Measurements from ENCODE around the gene LRRC7. TPM values are rescaled to one million over a fixed set of nuclear protein-coding genes. Genes with fewer than 3 reads are reported as not detected.

LRRC7 gene
- total RNA-seq, 1 donor from 2014 or later = 0.94 TPM

GRCh38 chr1:69824932-69825331, 257.2 kb downstream of the LRRC7 start:
- Mint-ChIP-seq H3K9me3 (ENCODE audit: unreplicated experiment) (no peaks in the 10 kb centered on the region), H3K36me3 (ENCODE audit: unreplicated experiment) (no peaks in the 10 kb centered on the region), H3K4me1 (ENCODE audit: unreplicated experiment) (no peaks in the 10 kb centered on the region), H3K4me3 (ENCODE audit: unreplicated experiment) (no peak overlapping the region), H3K27me3 (ENCODE audit: unreplicated experiment) (peaks cover 8% of the 10 kb centered on the region), H3K27ac (ENCODE audit: unreplicated experiment) (no peak overlapping the region)
- no peak for DNase-seq (ENCODE audit: extremely low spot score, unreplicated experiment)
- no peak for TF ChIP-seq CTCF (IDR thresholded peaks at IDR 0.05)

GRCh38 chr1:69827732-69828131, 260.0 kb downstream of the LRRC7 start:
- H3K36me3 Mint-ChIP-seq (ENCODE audit: unreplicated experiment) = no peaks in the 10 kb centered on the region
- TF ChIP-seq CTCF (IDR thresholded peaks at IDR 0.05) = no peak
- DNase-seq (ENCODE audit: extremely low spot score, unreplicated experiment) = no peak
- H3K27me3 Mint-ChIP-seq (ENCODE audit: unreplicated experiment) = peaks cover 11% of the 10 kb centered on the region
- no peak overlapping the region for H3K4me3 Mint-ChIP-seq (ENCODE audit: unreplicated experiment)
- H3K27ac Mint-ChIP-seq (ENCODE audit: unreplicated experiment) = no peak overlapping the region
- no peaks in the 10 kb centered on the region for H3K4me1 Mint-ChIP-seq (ENCODE audit: unreplicated experiment)
- H3K9me3 Mint-ChIP-seq (ENCODE audit: unreplicated experiment) = no peaks in the 10 kb centered on the region

DNA sequence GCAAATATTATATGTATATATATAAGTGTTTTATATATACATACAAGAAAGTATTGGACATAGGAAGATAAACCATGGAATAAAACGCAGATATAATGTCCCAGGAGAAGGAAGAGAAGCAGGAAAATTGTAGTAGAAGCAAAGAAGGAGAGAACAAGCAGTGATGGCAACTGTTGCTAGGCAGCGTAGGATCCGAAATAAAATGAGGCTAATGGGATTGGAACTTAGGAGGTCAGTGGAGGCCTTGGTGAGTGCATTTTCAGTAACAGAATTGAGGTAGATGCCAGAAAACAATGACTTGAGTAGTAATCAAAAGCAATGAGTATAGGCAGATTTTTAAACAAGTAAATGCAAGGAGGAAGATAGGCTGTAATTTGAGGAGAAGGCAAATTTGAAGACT, 265.8 kb downstream of the LRRC7 start:
- H3K4me3 Mint-ChIP-seq (ENCODE audit: unreplicated experiment) = no peak overlapping the region

GRCh38 chr1:69834336-69834735, 266.6 kb downstream of the LRRC7 start:
- TF ChIP-seq CTCF (IDR thresholded peaks at IDR 0.05) = no peak
- H3K27ac Mint-ChIP-seq (ENCODE audit: unreplicated experiment) = no peak overlapping the region
- H3K36me3 Mint-ChIP-seq (ENCODE audit: unreplicated experiment) = no peaks in the 10 kb centered on the region
- no peak overlapping the region for H3K4me3 Mint-ChIP-seq (ENCODE audit: unreplicated experiment)
- H3K4me1 Mint-ChIP-seq (ENCODE audit: unreplicated experiment) = peaks cover 15% of the 10 kb centered on the region
- no peak for DNase-seq (ENCODE audit: extremely low spot score, unreplicated experiment)
- H3K9me3 Mint-ChIP-seq (ENCODE audit: unreplicated experiment) = no peaks in the 10 kb centered on the region
- peaks cover 3% of the 10 kb centered on the region for H3K27me3 Mint-ChIP-seq (ENCODE audit: unreplicated experiment)

More for the DNA sequence above, 265.8 kb downstream of the LRRC7 start:
- no peak overlapping the region for H3K27ac Mint-ChIP-seq (ENCODE audit: unreplicated experiment)
- H3K36me3 Mint-ChIP-seq (ENCODE audit: unreplicated experiment) = no peaks in the 10 kb centered on the region
- H3K9me3 Mint-ChIP-seq (ENCODE audit: unreplicated experiment) = no peaks in the 10 kb centered on the region
- peaks cover 15% of the 10 kb centered on the region for H3K4me1 Mint-ChIP-seq (ENCODE audit: unreplicated experiment)
- DNase-seq (ENCODE audit: extremely low spot score, unreplicated experiment) = no peak
- peaks cover 3% of the 10 kb centered on the region for H3K27me3 Mint-ChIP-seq (ENCODE audit: unreplicated experiment)
- TF ChIP-seq CTCF (IDR thresholded peaks at IDR 0.05) = no peak

DNA sequence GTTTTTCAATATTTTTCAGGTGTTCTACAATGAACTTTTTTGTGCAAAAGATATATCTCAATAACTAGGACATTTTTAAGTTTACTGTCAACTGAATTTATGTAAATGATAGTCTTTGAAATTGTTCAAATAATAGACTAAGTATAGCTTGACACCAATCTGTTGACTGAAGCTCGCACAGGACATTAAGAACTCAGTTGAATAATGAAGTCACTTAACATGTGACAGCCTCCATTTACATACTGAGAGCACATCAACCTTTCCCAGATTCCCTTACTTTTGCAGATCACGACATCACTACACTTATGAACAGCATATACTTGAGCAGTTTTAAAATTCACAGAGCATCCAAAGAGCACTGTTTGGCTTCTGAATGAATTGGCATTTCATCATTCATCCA, 268.2 kb downstream of the LRRC7 start:
- no peaks in the 10 kb centered on the region for H3K9me3 Mint-ChIP-seq (ENCODE audit: unreplicated experiment)
- TF ChIP-seq CTCF (IDR thresholded peaks at IDR 0.05) = no peak
- no peak for DNase-seq (ENCODE audit: extremely low spot score, unreplicated experiment)
- H3K27ac Mint-ChIP-seq (ENCODE audit: unreplicated experiment) = no peak overlapping the region
- H3K36me3 Mint-ChIP-seq (ENCODE audit: unreplicated experiment) = no peaks in the 10 kb centered on the region
- H3K4me3 Mint-ChIP-seq (ENCODE audit: unreplicated experiment) = no peak overlapping the region
- peaks cover 15% of the 10 kb centered on the region for H3K4me1 Mint-ChIP-seq (ENCODE audit: unreplicated experiment)
- H3K27me3 Mint-ChIP-seq (ENCODE audit: unreplicated experiment) = peaks cover 3% of the 10 kb centered on the region
